ENCODE data around the gene ZNF30. TPM values are rescaled to one million over a fixed set of nuclear protein-coding genes. Genes with fewer than 3 reads are reported as not detected.

Gene ZNF30
- total RNA-seq, 1 donor from 2014 or later: 7.4 TPM

GRCh38 chr19:34972163-34972705, 45.5 kb downstream of the ZNF30 start:
- no peaks in the 10 kb centered on the region for H3K4me1 Mint-ChIP-seq (ENCODE audit: low read depth, unreplicated experiment)
- no peak for TF ChIP-seq CTCF (IDR thresholded peaks at IDR 0.05; ENCODE audit: partially characterized antibody, unreplicated experiment)
- H3K9me3 Mint-ChIP-seq (ENCODE audit: unreplicated experiment): peaks cover 8% of the 10 kb centered on the region
- no peak overlapping the region for H3K4me3 Mint-ChIP-seq (ENCODE audit: unreplicated experiment)
- peaks cover 4% of the 10 kb centered on the region for H3K27me3 Mint-ChIP-seq (ENCODE audit: unreplicated experiment)
- DNase-seq: no peak
- peaks cover 8% of the 10 kb centered on the region for H3K36me3 Mint-ChIP-seq (ENCODE audit: unreplicated experiment)
- no peak overlapping the region for H3K27ac Mint-ChIP-seq (ENCODE audit: unreplicated experiment)

GRCh38 chr19:34974646-34975045, 47.9 kb downstream of the ZNF30 start:
- H3K4me1 Mint-ChIP-seq (ENCODE audit: low read depth, unreplicated experiment): no peaks in the 10 kb centered on the region
- no peak for TF ChIP-seq CTCF (IDR thresholded peaks at IDR 0.05; ENCODE audit: partially characterized antibody, unreplicated experiment)
- peaks cover 8% of the 10 kb centered on the region for H3K9me3 Mint-ChIP-seq (ENCODE audit: unreplicated experiment)
- no peak for DNase-seq
- peaks cover 8% of the 10 kb centered on the region for H3K36me3 Mint-ChIP-seq (ENCODE audit: unreplicated experiment)
- H3K27ac Mint-ChIP-seq (ENCODE audit: unreplicated experiment): no peak overlapping the region
- H3K27me3 Mint-ChIP-seq (ENCODE audit: unreplicated experiment): peaks cover 4% of the 10 kb centered on the region
- no peak overlapping the region for H3K4me3 Mint-ChIP-seq (ENCODE audit: unreplicated experiment)

GRCh38 chr19:34975056-34975455, 48.4 kb downstream of the ZNF30 start:
- no peak overlapping the region for H3K4me3 Mint-ChIP-seq (ENCODE audit: unreplicated experiment)

GRCh38 chr19:34976611-34977010, 49.9 kb downstream of the ZNF30 start:
- Mint-ChIP-seq H3K27me3 (ENCODE audit: unreplicated experiment) (peaks cover 4% of the 10 kb centered on the region), H3K27ac (ENCODE audit: unreplicated experiment) (no peak overlapping the region), H3K4me1 (ENCODE audit: low read depth, unreplicated experiment) (no peaks in the 10 kb centered on the region), H3K36me3 (ENCODE audit: unreplicated experiment) (no peaks in the 10 kb centered on the region), H3K4me3 (ENCODE audit: unreplicated experiment) (no peak overlapping the region), H3K9me3 (ENCODE audit: unreplicated experiment) (peaks cover 8% of the 10 kb centered on the region)
- DNase-seq: no peak
- TF ChIP-seq CTCF (IDR thresholded peaks at IDR 0.05; ENCODE audit: partially characterized antibody, unreplicated experiment): no peak

More at GRCh38 chr19:34975056-34975455, 48.4 kb downstream of the ZNF30 start:
- peaks cover 8% of the 10 kb centered on the region for H3K9me3 Mint-ChIP-seq (ENCODE audit: unreplicated experiment)
- no peak for DNase-seq
- peaks cover 8% of the 10 kb centered on the region for H3K36me3 Mint-ChIP-seq (ENCODE audit: unreplicated experiment)
- TF ChIP-seq CTCF (IDR thresholded peaks at IDR 0.05; ENCODE audit: partially characterized antibody, unreplicated experiment): no peak
- no peaks in the 10 kb centered on the region for H3K4me1 Mint-ChIP-seq (ENCODE audit: low read depth, unreplicated experiment)
- H3K27me3 Mint-ChIP-seq (ENCODE audit: unreplicated experiment): peaks cover 4% of the 10 kb centered on the region
- H3K27ac Mint-ChIP-seq (ENCODE audit: unreplicated experiment): no peak overlapping the region

- H3K27ac Mint-ChIP-seq (ENCODE audit: unreplicated experiment): no peak overlapping the region
- no peaks in the 10 kb centered on the region for H3K36me3 Mint-ChIP-seq (ENCODE audit: unreplicated experiment)
- peaks cover 2% of the 10 kb centered on the region for H3K27me3 Mint-ChIP-seq (ENCODE audit: unreplicated experiment)
- DNase-seq: no peak
- peaks cover 3% of the 10 kb centered on the region for H3K9me3 Mint-ChIP-seq (ENCODE audit: unreplicated experiment)
- no peaks in the 10 kb centered on the region for H3K4me1 Mint-ChIP-seq (ENCODE audit: low read depth, unreplicated experiment)
- TF ChIP-seq CTCF (IDR thresholded peaks at IDR 0.05; ENCODE audit: partially characterized antibody, unreplicated experiment): no peak
- no peak overlapping the region for H3K4me3 Mint-ChIP-seq (ENCODE audit: unreplicated experiment)
These were observed 53.3 kb downstream of the ZNF30 start for GRCh38 chr19:34979819-34980640.
